Panc1 (cell line): ENCODE data around the gene TBX21. TPM values are rescaled to one million over a fixed set of nuclear protein-coding genes. Genes with fewer than 3 reads are reported as not detected.

Source experiments
- ATAC-seq: fragments of 200-7000 bp; cut with Tn5 transposase; 2 replicates; pipeline ENCODE4 v1.9.1; 2020; ENCODE audit warnings: mild to moderate bottlenecking, moderate library complexity
- BruUV-seq: library from RNA; stranded (reverse); fragments of 400-500 nt; replicated peaks from 2 replicates; lab custom pipeline; 2021; lab: Mats Ljungman, UMichigan
- CTCF ChIA-PET: fragments of 300-600 bp; sonication (Branson Sonifier 250); formaldehyde crosslinking; loops from one replicate; lab custom pipeline; 2022; ENCODE audit warnings: antibody characterized with exemption; lab: Charles Lee
- POLR2A ChIA-PET: fragments of 300-600 bp; sonication (Branson Sonifier 250); formaldehyde crosslinking; loops from one replicate; lab custom pipeline; 2022; ENCODE audit warnings: antibody characterized with exemption; lab: Charles Lee
- DNase-seq: peaks from one replicate; pipeline ENCODE4 v3.0.0-alpha.2; 2010; ENCODE audit warnings: low read depth, low spot score
- H3K27ac ChIP-seq: 2 replicates; pipeline ENCODE4 v1.5.1; 2011; ENCODE audit warnings: mild to moderate bottlenecking, low read length, inconsistent platforms
- H3K27me3 ChIP-seq: fragments of 200-500 bp; sonication (Bioruptor generic); 2 replicates; pipeline ENCODE4 v1.6.0; 2014; ENCODE audit warnings: low read length, inconsistent platforms; ENCODE audit not compliant: control insufficient read depth, insufficient read depth
- H3K36me3 ChIP-seq: fragments of 200-500 bp; sonication (Bioruptor generic); 2 replicates; pipeline ENCODE4 v1.5.1; 2014; ENCODE audit warnings: inconsistent platforms, mild to moderate bottlenecking, low read length, moderate library complexity; ENCODE audit not compliant: control insufficient read depth, insufficient read depth
- H3K4me1 ChIP-seq: 2 replicates; pipeline ENCODE4 v1.5.1; 2011; ENCODE audit warnings: inconsistent platforms, mild to moderate bottlenecking, low read length, moderate library complexity; ENCODE audit not compliant: control insufficient read depth, insufficient read depth
- H3K4me3 ChIP-seq, 2 experiments: 2 replicates each; pipeline ENCODE4 v1.5.1; 2011 to 2012; ENCODE audit warnings: low read depth in 2 of 2, low read length in 2 of 2, mild to moderate bottlenecking in 2 of 2, inconsistent platforms in 1 of 2, moderate library complexity in 1 of 2
- H3K9me3 ChIP-seq: fragments of 200-500 bp; sonication (Bioruptor generic); 2 replicates; pipeline ENCODE4 v1.5.1; 2014; ENCODE audit warnings: low read depth, mild to moderate bottlenecking, inconsistent platforms, low read length, moderate library complexity; ENCODE audit not compliant: control insufficient read depth, insufficient read depth
- POLR2AphosphoS5 ChIP-seq: IDR thresholded peaks from 2 replicates; pipeline ENCODE4 v1.6.1; 2012; ENCODE audit warnings: mild to moderate bottlenecking, low read depth, low read length, moderate library complexity
- SIN3A ChIP-seq: IDR thresholded peaks from 2 replicates; pipeline ENCODE4 v1.6.1; 2012; ENCODE audit warnings: low read depth, mild to moderate bottlenecking, low read length, moderate library complexity, borderline replicate concordance; ENCODE audit not compliant: insufficient read depth
- TCF7L2 ChIP-seq: IDR thresholded peaks from 2 replicates; pipeline ENCODE4 v1.6.1; 2011; ENCODE audit warnings: mild to moderate bottlenecking, low read depth, low read length, inconsistent platforms
- in situ Hi-C: cut with HindIII; loops from 2 replicates; pipeline ENCODE4 v1.10.0; 2016; ENCODE audit warnings: low sequenced_read_pairs, low pct_unique_long_range_greater_than_20kb
- intact Hi-C: fragments of 100-400 bp; cut with micrococcal nuclease; formaldehyde crosslinking; loops from one replicate; pipeline ENCODE4 v1.10.0; 2022; ENCODE audit not compliant: unreplicated experiment
- total RNA-seq: library from RNA; stranded (reverse); gene quantifications from one replicate; pipeline ENCODE4 v1.2.1, GENCODE V29; 2021; ENCODE audit not compliant: unreplicated experiment
- TF ChIP-seq, protein P1 (sequence below), 2 experiments: IDR thresholded peaks; 2 replicates each; pipeline ENCODE4 v1.6.1; 2011 to 2012; ENCODE audit warnings: low read depth in 2 of 2, control low read depth in 1 of 2, low read length in 1 of 2, mild to moderate bottlenecking in 1 of 2, moderate library complexity in 1 of 2; ENCODE audit not compliant: insufficient read depth in 1 of 2
- TF ChIP-seq, protein P2 (sequence below): fragments of 450-650 bp; IDR thresholded peaks from 2 replicates; pipeline ENCODE4 v1.5.1; 2017; ENCODE audit warnings: mild to moderate bottlenecking

Gene TBX21
- total RNA-seq, 1 experiment from 2014 or later: 0.10 TPM

DNA sequence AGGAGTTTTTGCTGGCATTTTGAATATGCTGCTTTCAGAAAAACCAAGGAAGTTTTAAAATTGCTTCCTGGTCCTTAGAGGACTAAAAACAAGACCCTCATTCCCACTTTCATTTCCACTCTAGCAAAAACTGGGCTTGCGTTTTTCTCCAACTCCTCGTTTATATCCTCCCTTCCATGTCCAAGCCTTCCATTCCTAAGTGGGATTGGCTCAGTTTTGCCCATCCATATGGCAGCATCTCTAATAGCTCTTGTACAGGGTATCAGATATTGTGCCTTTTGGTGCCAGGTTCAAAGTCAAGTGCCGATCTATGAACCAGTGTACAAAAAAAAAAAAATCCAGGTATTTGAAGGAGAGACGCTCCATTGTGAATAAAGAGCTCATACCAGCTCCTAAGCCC lies 49.0 kb upstream of the TBX21 start:
- TF ChIP-seq, protein P1, sequence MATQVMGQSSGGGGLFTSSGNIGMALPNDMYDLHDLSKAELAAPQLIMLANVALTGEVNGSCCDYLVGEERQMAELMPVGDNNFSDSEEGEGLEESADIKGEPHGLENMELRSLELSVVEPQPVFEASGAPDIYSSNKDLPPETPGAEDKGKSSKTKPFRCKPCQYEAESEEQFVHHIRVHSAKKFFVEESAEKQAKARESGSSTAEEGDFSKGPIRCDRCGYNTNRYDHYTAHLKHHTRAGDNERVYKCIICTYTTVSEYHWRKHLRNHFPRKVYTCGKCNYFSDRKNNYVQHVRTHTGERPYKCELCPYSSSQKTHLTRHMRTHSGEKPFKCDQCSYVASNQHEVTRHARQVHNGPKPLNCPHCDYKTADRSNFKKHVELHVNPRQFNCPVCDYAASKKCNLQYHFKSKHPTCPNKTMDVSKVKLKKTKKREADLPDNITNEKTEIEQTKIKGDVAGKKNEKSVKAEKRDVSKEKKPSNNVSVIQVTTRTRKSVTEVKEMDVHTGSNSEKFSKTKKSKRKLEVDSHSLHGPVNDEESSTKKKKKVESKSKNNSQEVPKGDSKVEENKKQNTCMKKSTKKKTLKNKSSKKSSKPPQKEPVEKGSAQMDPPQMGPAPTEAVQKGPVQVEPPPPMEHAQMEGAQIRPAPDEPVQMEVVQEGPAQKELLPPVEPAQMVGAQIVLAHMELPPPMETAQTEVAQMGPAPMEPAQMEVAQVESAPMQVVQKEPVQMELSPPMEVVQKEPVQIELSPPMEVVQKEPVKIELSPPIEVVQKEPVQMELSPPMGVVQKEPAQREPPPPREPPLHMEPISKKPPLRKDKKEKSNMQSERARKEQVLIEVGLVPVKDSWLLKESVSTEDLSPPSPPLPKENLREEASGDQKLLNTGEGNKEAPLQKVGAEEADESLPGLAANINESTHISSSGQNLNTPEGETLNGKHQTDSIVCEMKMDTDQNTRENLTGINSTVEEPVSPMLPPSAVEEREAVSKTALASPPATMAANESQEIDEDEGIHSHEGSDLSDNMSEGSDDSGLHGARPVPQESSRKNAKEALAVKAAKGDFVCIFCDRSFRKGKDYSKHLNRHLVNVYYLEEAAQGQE (IDR thresholded peaks at IDR 0.05; ENCODE audit: insufficient read depth in 1 of 2, low read depth in 2 of 2, low read length in 1 of 2): no peak
- TF ChIP-seq, protein P2, sequence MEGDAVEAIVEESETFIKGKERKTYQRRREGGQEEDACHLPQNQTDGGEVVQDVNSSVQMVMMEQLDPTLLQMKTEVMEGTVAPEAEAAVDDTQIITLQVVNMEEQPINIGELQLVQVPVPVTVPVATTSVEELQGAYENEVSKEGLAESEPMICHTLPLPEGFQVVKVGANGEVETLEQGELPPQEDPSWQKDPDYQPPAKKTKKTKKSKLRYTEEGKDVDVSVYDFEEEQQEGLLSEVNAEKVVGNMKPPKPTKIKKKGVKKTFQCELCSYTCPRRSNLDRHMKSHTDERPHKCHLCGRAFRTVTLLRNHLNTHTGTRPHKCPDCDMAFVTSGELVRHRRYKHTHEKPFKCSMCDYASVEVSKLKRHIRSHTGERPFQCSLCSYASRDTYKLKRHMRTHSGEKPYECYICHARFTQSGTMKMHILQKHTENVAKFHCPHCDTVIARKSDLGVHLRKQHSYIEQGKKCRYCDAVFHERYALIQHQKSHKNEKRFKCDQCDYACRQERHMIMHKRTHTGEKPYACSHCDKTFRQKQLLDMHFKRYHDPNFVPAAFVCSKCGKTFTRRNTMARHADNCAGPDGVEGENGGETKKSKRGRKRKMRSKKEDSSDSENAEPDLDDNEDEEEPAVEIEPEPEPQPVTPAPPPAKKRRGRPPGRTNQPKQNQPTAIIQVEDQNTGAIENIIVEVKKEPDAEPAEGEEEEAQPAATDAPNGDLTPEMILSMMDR: no peak
- intact Hi-C loops (no loop called here), in situ Hi-C loops (no loop called here)
- no TSS peak for BruUV-seq
- no peak overlapping the region for H3K27ac ChIP-seq
- H3K4me3 ChIP-seq: no peak overlapping the region
- no peak for ATAC-seq
- no peak for DNase-seq
- H3K4me1 ChIP-seq: peaks cover 22% of the 10 kb centered on the region
- H3K9me3 ChIP-seq: no peaks in the 10 kb centered on the region
- peaks cover 34% of the 10 kb centered on the region for H3K36me3 ChIP-seq
- POLR2A ChIA-PET: interaction anchor here (0.6 kb wide), 1 partner anchor 238 kb away, joined by 3 read pairs; no protein-coding TSS in a partner anchor
- CTCF ChIA-PET: no interaction called here
- H3K27me3 ChIP-seq: no peaks in the 10 kb centered on the region

DNA sequence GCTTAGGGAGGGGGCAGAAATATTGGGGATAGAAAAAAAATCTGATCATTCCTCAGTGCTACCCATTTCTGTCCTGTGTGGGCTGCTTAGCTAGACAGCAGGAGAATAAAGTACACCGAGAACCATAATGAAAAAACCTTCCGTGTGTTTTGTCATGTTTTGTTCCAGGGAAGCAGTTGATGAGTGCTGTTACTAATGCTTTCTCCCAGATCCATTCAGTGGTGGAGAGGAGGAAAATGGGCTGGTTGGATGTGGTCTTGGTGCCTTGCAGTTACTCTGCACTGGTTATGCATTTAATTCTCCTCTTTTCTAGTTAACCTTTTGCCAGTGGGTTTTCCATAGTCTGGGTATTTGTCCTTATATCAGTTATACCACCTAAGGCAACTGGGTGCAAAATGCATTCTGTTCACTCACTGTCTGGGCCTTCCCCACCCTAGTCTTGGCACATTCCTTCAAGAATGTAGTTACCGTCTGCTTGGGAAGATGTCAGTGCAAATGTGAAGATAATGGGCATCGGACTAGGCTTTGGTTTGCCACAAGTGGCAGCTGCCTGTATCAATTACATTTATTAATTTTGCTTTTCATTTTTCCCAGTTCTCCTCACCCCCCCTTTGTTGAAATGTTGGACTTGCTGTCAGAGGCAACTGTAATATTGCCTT lies 48.4 kb upstream of the TBX21 start:
- ChIA-PET POLR2A (interaction anchor here (0.6 kb wide), 2 partner anchors 48 to 239 kb away, joined by 3 to 8 read pairs; no protein-coding TSS in a partner anchor), CTCF (no interaction called here)
- in situ Hi-C loops (no loop called here), intact Hi-C loops (no loop called here)
- H3K36me3 ChIP-seq: peaks cover 29% of the 10 kb centered on the region
- no peaks in the 10 kb centered on the region for H3K27me3 ChIP-seq
- no peaks in the 10 kb centered on the region for H3K9me3 ChIP-seq
- peaks cover 22% of the 10 kb centered on the region for H3K4me1 ChIP-seq
- ATAC-seq (no peak), DNase-seq (no peak)
- H3K4me3 ChIP-seq: no peak overlapping the region
- TF ChIP-seq TCF7L2: no peak
- TF ChIP-seq, protein P1 (IDR thresholded peaks at IDR 0.05; ENCODE audit: insufficient read depth in 1 of 2, low read depth in 2 of 2, low read length in 1 of 2): no peak
- TF ChIP-seq, protein P2: no peak
- TF ChIP-seq SIN3A: no peak
- peak; percentile 82 for TF ChIP-seq POLR2AphosphoS5
- no peak overlapping the region for H3K27ac ChIP-seq
- no TSS peak for BruUV-seq
